Neuronal stem cell (in vitro differentiated cells): ENCODE results near the gene PKD1L1.

Experiments used
- DNase-seq: peaks from one replicate; pipeline ENCODE4 v3.0.0-alpha.2; 2013; ENCODE audit warnings: low spot score
- H2AFZ ChIP-seq: one replicate; pipeline ENCODE4 v1.6.1; 2013; ENCODE audit warnings: mild to moderate bottlenecking, low read length, inconsistent platforms
- H2AK5ac ChIP-seq: 2 replicates; pipeline ENCODE4 v1.6.1; 2013; ENCODE audit warnings: low read depth, mild to moderate bottlenecking, inconsistent platforms, low read length, moderate library complexity, mixed read lengths
- H2BK120ac ChIP-seq: 2 replicates; pipeline ENCODE4 v1.6.1; 2013; ENCODE audit warnings: low read depth, mild to moderate bottlenecking, inconsistent platforms, low read length, moderate library complexity, mixed read lengths
- H2BK12ac ChIP-seq: one replicate; pipeline ENCODE4 v1.6.1; 2013; ENCODE audit warnings: low read length, inconsistent platforms
- H2BK15ac ChIP-seq: 2 replicates; pipeline ENCODE4 v1.6.1; 2013; ENCODE audit warnings: mild to moderate bottlenecking, low read length, inconsistent platforms, mixed read lengths
- H2BK5ac ChIP-seq: one replicate; pipeline ENCODE4 v1.6.1; 2013; ENCODE audit warnings: inconsistent platforms, mild to moderate bottlenecking, low read length, moderate library complexity
- H3K14ac ChIP-seq: one replicate; pipeline ENCODE4 v1.6.1; 2013; ENCODE audit warnings: low read length, inconsistent platforms
- H3K18ac ChIP-seq: 2 replicates; pipeline ENCODE4 v1.6.1; 2013; ENCODE audit warnings: low read length, inconsistent platforms
- H3K23ac ChIP-seq: 2 replicates; pipeline ENCODE4 v1.6.1; 2013; ENCODE audit warnings: low read depth, mild to moderate bottlenecking, mixed read lengths, low read length, inconsistent platforms; ENCODE audit not compliant: poor library complexity
- H3K27ac ChIP-seq: replicated peaks from 3 replicates; pipeline ENCODE4 v1.5.1; 2013; ENCODE audit warnings: low read length, inconsistent platforms
- H3K27me3 ChIP-seq, 3 experiments: 2 replicates each; pipeline ENCODE4 v1.6.1; 2013; ENCODE audit warnings: low read length in 3 of 3, mild to moderate bottlenecking in 2 of 3, inconsistent platforms in 1 of 3, low read depth in 1 of 3, mixed read lengths in 1 of 3, moderate library complexity in 1 of 3; ENCODE audit not compliant: control insufficient read depth in 3 of 3, insufficient read depth in 3 of 3
- H3K36me3 ChIP-seq, 2 donors: replicated peaks in 1 of 2; 2 replicates each; pipeline ENCODE4 v1.6.1; 2013; ENCODE audit warnings: low read length in 2 of 2; ENCODE audit not compliant: control insufficient read depth in 2 of 2, insufficient read depth in 2 of 2
- H3K4ac ChIP-seq: 2 replicates; pipeline ENCODE4 v1.6.1; 2013; ENCODE audit warnings: inconsistent platforms, mild to moderate bottlenecking, low read length, moderate library complexity
- H3K4me1 ChIP-seq, 2 donors: 1 replicate in 1 of 2; 2 replicates in 1 of 2; pipeline ENCODE4 v1.6.1; 2013; ENCODE audit warnings: low read length in 2 of 2, low read depth in 1 of 2; ENCODE audit not compliant: control insufficient read depth in 2 of 2, insufficient read depth in 1 of 2
- H3K4me2 ChIP-seq: one replicate; pipeline ENCODE4 v1.6.1; 2013; ENCODE audit warnings: mild to moderate bottlenecking, low read length, inconsistent platforms; ENCODE audit not compliant: insufficient read depth, poor library complexity, severe bottlenecking
- H3K4me3 ChIP-seq, 2 donors: 2 replicates each; pipeline ENCODE4 v1.5.1; 2013; ENCODE audit warnings: low read length in 2 of 2, mild to moderate bottlenecking in 2 of 2, inconsistent platforms in 1 of 2, moderate library complexity in 1 of 2
- H3K79me1 ChIP-seq: one replicate; pipeline ENCODE4 v1.6.1; 2013; ENCODE audit warnings: low read depth, mild to moderate bottlenecking, inconsistent platforms, low read length, moderate library complexity
- H3K9ac ChIP-seq: one replicate; pipeline ENCODE4 v1.6.1; 2013; ENCODE audit warnings: mild to moderate bottlenecking, low read depth, low read length, inconsistent platforms; ENCODE audit not compliant: poor library complexity
- H3K9me3 ChIP-seq, 2 donors: replicated peaks in 1 of 2; 2 replicates each; pipeline versions ENCODE3 to v1.6.1; 2013; ENCODE audit warnings: low read length in 2 of 2, mild to moderate bottlenecking in 2 of 2, inconsistent platforms in 1 of 2, low read depth in 1 of 2, mixed read lengths in 1 of 2, moderate library complexity in 1 of 2; ENCODE audit not compliant: control insufficient read depth in 2 of 2, insufficient read depth in 1 of 2
- H4K8ac ChIP-seq: one replicate; pipeline ENCODE4 v1.6.1; 2013; ENCODE audit warnings: low read depth, mild to moderate bottlenecking, inconsistent platforms, low read length, moderate library complexity
- H4K91ac ChIP-seq: one replicate; pipeline ENCODE4 v1.6.1; 2013; ENCODE audit warnings: low read length, low read depth, mild to moderate bottlenecking, inconsistent platforms; ENCODE audit not compliant: poor library complexity
- WGBS, 2 donors: extraction: QIAGEN DNeasy Blood & Tissue Kit; methylation state at CpG; one replicate each; pipeline ENCODE4 v1.1.7; 2013; ENCODE audit warnings: missing lambda C conversion rate in 2 of 2, mixed read lengths in 1 of 2; ENCODE audit not compliant: insufficient read length in 2 of 2, insufficient replicate concordance in 1 of 2; ENCODE audit errors: extremely low coverage in 2 of 2; 5-methylcytosine and 5-hydroxymethylcytosine counted together

PKD1L1 gene

GRCh38 chr7:47885987-47886811 lies 62.1 kb downstream of the PKD1L1 start:
- WGBS, 2 donors = no CpG with 5 or more reads among the region's 12 CpGs
- Histone ChIP-seq H4K91ac (no peak overlapping the region), H3K4me3 (no peak overlapping the region), H3K9ac (no peak overlapping the region), H3K23ac (no peak overlapping the region), H2BK120ac (no peak overlapping the region), H3K9me3 (no peaks in the 10 kb centered on the region), H4K8ac (no peak overlapping the region), H3K36me3 (no peaks in the 10 kb centered on the region), H3K18ac (no peak overlapping the region), H3K4ac (no peak overlapping the region), H3K27me3 (peaks cover 0 to 66% (median 0%) of the 10 kb centered on the region in 3 experiments), H2AFZ (no peak overlapping the region), H3K14ac (no peak overlapping the region), H2BK12ac (no peak overlapping the region), H2BK15ac (no peak overlapping the region), H2AK5ac (no peak overlapping the region), H2BK5ac (no peak overlapping the region), H3K27ac (no peak overlapping the region), H3K4me1 (peaks cover 0 to 6% of the 10 kb centered on the region in 2 donors), H3K4me2 (no peak overlapping the region), H3K79me1 (no peaks in the 10 kb centered on the region)
- DNase-seq = no peak

GRCh38 chr7:47885309-47885986 lies 62.8 kb downstream of the PKD1L1 start:
- no peak overlapping the region for H4K8ac ChIP-seq
- no peaks in the 10 kb centered on the region for H3K79me1 ChIP-seq
- H3K36me3 ChIP-seq = no peaks in the 10 kb centered on the region
- H2BK120ac ChIP-seq = no peak overlapping the region
- H3K27me3 ChIP-seq = peaks cover 0 to 60% (median 0%) of the 10 kb centered on the region in 3 experiments
- no peak overlapping the region for H3K9ac ChIP-seq
- no peak overlapping the region for H3K27ac ChIP-seq
- H2AK5ac ChIP-seq = no peak overlapping the region
- H3K4ac ChIP-seq = no peak overlapping the region
- H2AFZ ChIP-seq = no peak overlapping the region
- H2BK15ac ChIP-seq = no peak overlapping the region
- no peak overlapping the region for H2BK5ac ChIP-seq
- H3K4me1 ChIP-seq = peaks cover 0 to 6% of the 10 kb centered on the region in 2 donors
- H3K14ac ChIP-seq = no peak overlapping the region
- no peak for DNase-seq
- H4K91ac ChIP-seq = no peak overlapping the region
- H3K9me3 ChIP-seq = no peaks in the 10 kb centered on the region
- no peak overlapping the region for H3K23ac ChIP-seq
- no peak overlapping the region for H3K4me3 ChIP-seq
- WGBS, 2 donors = no CpG with 5 or more reads among the region's 10 CpGs
- H3K18ac ChIP-seq = no peak overlapping the region
- H3K4me2 ChIP-seq = no peak overlapping the region
- H2BK12ac ChIP-seq = no peak overlapping the region

GRCh38 chr7:47884675-47885074 lies 63.6 kb downstream of the PKD1L1 start:
- no peak for DNase-seq
- H2BK5ac ChIP-seq = no peak overlapping the region
- no peak overlapping the region for H3K4me2 ChIP-seq
- H2BK120ac ChIP-seq = no peak overlapping the region
- no peak overlapping the region for H2BK15ac ChIP-seq
- no peak overlapping the region for H2BK12ac ChIP-seq
- no peaks in the 10 kb centered on the region for H3K9me3 ChIP-seq
- peaks cover 0 to 56% (median 0%) of the 10 kb centered on the region in 3 experiments for H3K27me3 ChIP-seq
- no peak overlapping the region for H3K18ac ChIP-seq
- H3K4me3 ChIP-seq = no peak overlapping the region
- H3K4ac ChIP-seq = no peak overlapping the region
- H3K14ac ChIP-seq = no peak overlapping the region
- no peak overlapping the region for H3K23ac ChIP-seq
- H4K91ac ChIP-seq = no peak overlapping the region
- H3K36me3 ChIP-seq = no peaks in the 10 kb centered on the region
- no peak overlapping the region for H3K9ac ChIP-seq
- no peak overlapping the region for H2AFZ ChIP-seq
- no peak overlapping the region for H4K8ac ChIP-seq
- WGBS, 2 donors = no CpG with 5 or more reads among the region's 2 CpGs
- no peaks in the 10 kb centered on the region for H3K79me1 ChIP-seq
- H3K4me1 ChIP-seq = peaks cover 0 to 6% of the 10 kb centered on the region in 2 donors
- no peak overlapping the region for H3K27ac ChIP-seq
- H2AK5ac ChIP-seq = no peak overlapping the region

- H3K14ac ChIP-seq = no peak overlapping the region
- H3K4ac ChIP-seq = no peak overlapping the region
- peaks cover 0 to 49% (median 0%) of the 10 kb centered on the region in 3 experiments for H3K27me3 ChIP-seq
- no peak overlapping the region for H3K4me2 ChIP-seq
- no peak overlapping the region for H4K8ac ChIP-seq
- H3K23ac ChIP-seq = no peak overlapping the region
- H3K18ac ChIP-seq = no peak overlapping the region
- no peak overlapping the region for H3K4me3 ChIP-seq
- H2BK5ac ChIP-seq = no peak overlapping the region
- H2BK12ac ChIP-seq = no peak overlapping the region
- H2AFZ ChIP-seq = no peak overlapping the region
- H3K36me3 ChIP-seq = no peaks in the 10 kb centered on the region
- H2AK5ac ChIP-seq = no peak overlapping the region
- no peak overlapping the region for H2BK15ac ChIP-seq
- H3K79me1 ChIP-seq = no peaks in the 10 kb centered on the region
- WGBS, 2 donors = no CpG with 5 or more reads among the region's 3 CpGs
- H4K91ac ChIP-seq = no peak overlapping the region
- peaks cover 0 to 6% of the 10 kb centered on the region in 2 donors for H3K4me1 ChIP-seq
- H3K27ac ChIP-seq = no peak overlapping the region
- H2BK120ac ChIP-seq = no peak overlapping the region
- no peak for DNase-seq
- no peaks in the 10 kb centered on the region for H3K9me3 ChIP-seq
- no peak overlapping the region for H3K9ac ChIP-seq
These were observed 65.6 kb downstream of the PKD1L1 start for GRCh38 chr7:47882635-47883034.
